Activated CD4-positive, alpha-beta memory T cell treated with anti-CD3 and anti-CD28 coated beads, Interleukin-2, amount 10 ng/mL, durations not matched to agents 7 days and 5 days (primary cell): ENCODE measurements around the gene GHSR. TPM values are rescaled to one million over a fixed set of nuclear protein-coding genes. Genes with fewer than 3 reads are reported as not detected.

Experiments used
- CTCF ChIA-PET: fragments of 350-600 bp; sonication (Branson Sonifier 250); formaldehyde crosslinking; loops from one replicate; lab custom pipeline; 2021; ENCODE audit warnings: antibody characterized with exemption, inconsistent platforms; lab: Charles Lee
- POLR2A ChIA-PET: fragments of 350-600 bp; sonication (Branson Sonifier 250); formaldehyde crosslinking; loops from one replicate; lab custom pipeline; 2021; ENCODE audit warnings: antibody characterized with exemption; lab: Charles Lee
- DNase-seq: peaks from one replicate; pipeline ENCODE4 v3.0.0-alpha.2; 2020
- H3K27ac Mint-ChIP-seq: one replicate; pipeline ENCODE4 v1.8.0; 2021; ENCODE audit warnings: mild to moderate bottlenecking, mixed read lengths
- H3K27me3 Mint-ChIP-seq: one replicate; pipeline ENCODE4 v1.8.0; 2021; ENCODE audit warnings: mixed read lengths
- H3K36me3 Mint-ChIP-seq: one replicate; pipeline ENCODE4 v1.8.0; 2021; ENCODE audit warnings: low read depth, mixed read lengths
- H3K4me1 Mint-ChIP-seq: one replicate; pipeline ENCODE4 v1.8.0; 2021; ENCODE audit warnings: mixed read lengths
- H3K4me3 Mint-ChIP-seq: one replicate; pipeline ENCODE4 v1.8.0; 2021; ENCODE audit warnings: mild to moderate bottlenecking, mixed read lengths
- H3K9me3 Mint-ChIP-seq: one replicate; pipeline ENCODE4 v1.8.0; 2021; ENCODE audit warnings: mixed read lengths
- total RNA-seq, 2 experiments: library from RNA; stranded (reverse); gene quantifications; one replicate each; pipeline ENCODE4 v1.2.3, GENCODE V29; 2021

GHSR gene
- total RNA-seq, 2 experiments from 2014 or later, result not detected

DNA sequence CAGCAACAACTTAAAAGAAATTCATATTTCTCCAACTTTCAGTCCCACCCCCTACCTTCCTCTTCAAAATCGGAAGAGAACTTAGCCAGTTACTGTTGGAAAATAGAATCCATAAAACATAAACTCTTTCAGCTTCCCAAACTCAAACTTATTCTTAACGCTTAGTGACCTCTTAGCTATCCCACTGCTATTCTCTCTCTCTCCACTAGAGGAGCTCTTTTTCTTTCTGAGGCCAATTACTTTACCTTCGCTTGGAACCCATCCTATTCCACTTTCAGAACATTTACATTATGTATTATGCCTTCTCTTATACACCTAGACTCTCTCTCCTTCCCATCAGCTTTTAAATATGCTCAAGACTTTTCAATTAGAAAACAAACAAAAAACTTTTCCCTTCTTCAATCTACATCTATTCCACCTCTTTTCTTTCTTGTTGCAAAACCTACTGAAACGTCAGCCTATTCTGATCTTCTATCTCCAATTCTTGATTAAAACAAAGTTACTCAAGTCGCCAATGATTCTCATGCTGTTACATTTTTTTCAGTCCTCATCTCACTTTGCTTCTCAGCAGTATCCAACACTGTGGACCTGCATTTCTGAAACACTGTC lies 13.4 kb upstream of the GHSR start:
- CTCF ChIA-PET, result interaction anchor here (0.6 to 3.2 kb wide), 44 partner anchors 9 to 631 kb away, joined by 3 to 33 read pairs (median 4); partner anchors contain the start of genes GHSR and TNFSF10
- no peak overlapping the region for H3K27ac Mint-ChIP-seq
- no peak for DNase-seq
- POLR2A ChIA-PET, result interaction anchor here (0.9 to 1.0 kb wide), 2 partner anchors 12 to 134 kb away, joined by 3 read pairs; no protein-coding TSS in a partner anchor
- peaks cover 4% of the 10 kb centered on the region for H3K4me1 Mint-ChIP-seq
- no peaks in the 10 kb centered on the region for H3K36me3 Mint-ChIP-seq
- peaks cover 4% of the 10 kb centered on the region for H3K27me3 Mint-ChIP-seq
- H3K4me3 Mint-ChIP-seq, result no peak overlapping the region
- H3K9me3 Mint-ChIP-seq, result no peaks in the 10 kb centered on the region

DNA sequence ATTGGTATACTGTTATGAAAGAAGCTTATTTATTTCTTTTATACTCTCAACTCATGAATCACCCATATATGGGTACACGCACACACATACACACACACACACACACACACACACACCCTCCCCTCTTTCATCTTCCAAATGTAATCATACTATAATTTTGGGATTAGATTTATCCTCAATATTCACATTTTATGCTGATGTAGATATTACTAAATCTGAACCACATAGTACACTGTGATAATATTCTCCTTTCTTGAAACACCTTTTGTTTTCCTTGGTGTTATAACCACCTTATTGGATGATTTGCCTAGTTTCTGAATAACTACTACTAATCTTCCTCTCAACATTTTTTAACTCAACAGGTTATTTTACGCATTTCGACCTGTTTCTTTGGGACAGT lies 8.1 kb upstream of the GHSR start:
- Mint-ChIP-seq H3K4me3 (no peak overlapping the region), H3K27ac (no peak overlapping the region), H3K36me3 (no peaks in the 10 kb centered on the region), H3K9me3 (no peaks in the 10 kb centered on the region), H3K27me3 (peaks cover 29% of the 10 kb centered on the region), H3K4me1 (no peaks in the 10 kb centered on the region)
- ChIA-PET CTCF (no interaction called here), POLR2A (no interaction called here)
- DNase-seq, result no peak

DNA sequence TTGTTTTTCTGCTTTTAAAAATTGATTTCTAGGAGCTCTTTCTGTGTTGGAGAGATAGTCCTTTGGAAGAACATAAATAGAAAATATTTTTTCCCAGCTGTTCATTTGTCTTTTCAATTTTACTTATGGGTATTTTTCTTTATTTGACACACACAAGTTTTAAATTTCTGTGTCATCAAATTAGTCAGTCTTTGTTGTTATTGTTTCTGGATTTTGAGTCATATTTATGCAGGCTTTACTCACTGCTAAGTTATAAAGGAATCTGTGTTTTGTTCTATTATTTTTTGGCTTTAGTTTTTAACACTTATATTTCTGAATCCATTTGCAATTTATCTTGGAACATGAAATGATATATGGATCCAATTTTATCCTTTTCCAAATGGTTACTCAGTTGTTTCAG lies 5.9 kb upstream of the GHSR start:
- ChIA-PET POLR2A (no interaction called here), CTCF (interaction anchor here (1.2 kb wide), 1 partner anchor 14 kb away, joined by 3 read pairs; no protein-coding TSS in a partner anchor)
- H3K27ac Mint-ChIP-seq, result no peak overlapping the region
- no peak overlapping the region for H3K4me3 Mint-ChIP-seq
- peaks cover 6% of the 10 kb centered on the region for H3K4me1 Mint-ChIP-seq
- DNase-seq, result no peak
- peaks cover 48% of the 10 kb centered on the region for H3K27me3 Mint-ChIP-seq
- peaks cover 2% of the 10 kb centered on the region for H3K36me3 Mint-ChIP-seq
- H3K9me3 Mint-ChIP-seq, result no peaks in the 10 kb centered on the region

DNA sequence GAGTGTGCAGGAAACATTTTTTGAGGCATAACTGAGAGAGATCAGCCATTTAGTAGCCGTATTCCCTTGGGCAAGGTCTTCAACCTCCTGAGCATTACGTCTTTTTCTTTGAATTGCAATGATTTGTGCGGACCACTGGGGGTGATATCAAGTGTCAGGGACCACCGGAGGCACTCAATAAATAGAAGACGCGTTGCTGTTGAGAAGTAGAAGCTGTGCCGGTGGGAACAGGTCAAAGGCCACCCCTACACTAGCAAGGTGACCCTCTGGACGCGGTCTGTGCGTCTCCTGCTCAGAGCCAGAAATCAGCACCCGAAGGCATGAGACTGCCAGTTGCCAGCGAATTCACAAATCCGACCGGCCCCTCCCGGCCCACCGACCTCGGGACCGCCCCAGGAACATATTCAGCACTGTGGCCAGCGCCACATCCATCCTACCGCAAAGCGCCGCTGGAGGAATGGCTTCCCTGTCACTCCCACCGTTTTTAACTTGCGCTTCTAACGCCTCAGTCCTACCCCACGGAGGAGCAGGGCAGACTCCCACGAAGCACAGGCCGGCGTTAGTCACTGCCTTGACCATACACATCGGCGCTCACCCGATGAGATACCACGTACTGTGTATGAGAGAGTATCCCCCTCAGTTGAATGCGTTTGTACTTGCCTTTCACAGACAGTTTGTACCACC lies 1.4 kb upstream of the GHSR start:
- H3K27me3 Mint-ChIP-seq, result peaks cover 80% of the 10 kb centered on the region
- H3K4me1 Mint-ChIP-seq, result peaks cover 31% of the 10 kb centered on the region
- H3K9me3 Mint-ChIP-seq, result no peaks in the 10 kb centered on the region
- peak; percentile 34 for DNase-seq
- peaks cover 16% of the 10 kb centered on the region for H3K36me3 Mint-ChIP-seq
- H3K27ac Mint-ChIP-seq, result no peak overlapping the region
- no peak overlapping the region for H3K4me3 Mint-ChIP-seq
- CTCF ChIA-PET, result interaction anchor here (0.8 kb wide), 1 partner anchor 12 kb away, joined by 3 read pairs; no protein-coding TSS in a partner anchor
- POLR2A ChIA-PET, result no interaction called here

DNA sequence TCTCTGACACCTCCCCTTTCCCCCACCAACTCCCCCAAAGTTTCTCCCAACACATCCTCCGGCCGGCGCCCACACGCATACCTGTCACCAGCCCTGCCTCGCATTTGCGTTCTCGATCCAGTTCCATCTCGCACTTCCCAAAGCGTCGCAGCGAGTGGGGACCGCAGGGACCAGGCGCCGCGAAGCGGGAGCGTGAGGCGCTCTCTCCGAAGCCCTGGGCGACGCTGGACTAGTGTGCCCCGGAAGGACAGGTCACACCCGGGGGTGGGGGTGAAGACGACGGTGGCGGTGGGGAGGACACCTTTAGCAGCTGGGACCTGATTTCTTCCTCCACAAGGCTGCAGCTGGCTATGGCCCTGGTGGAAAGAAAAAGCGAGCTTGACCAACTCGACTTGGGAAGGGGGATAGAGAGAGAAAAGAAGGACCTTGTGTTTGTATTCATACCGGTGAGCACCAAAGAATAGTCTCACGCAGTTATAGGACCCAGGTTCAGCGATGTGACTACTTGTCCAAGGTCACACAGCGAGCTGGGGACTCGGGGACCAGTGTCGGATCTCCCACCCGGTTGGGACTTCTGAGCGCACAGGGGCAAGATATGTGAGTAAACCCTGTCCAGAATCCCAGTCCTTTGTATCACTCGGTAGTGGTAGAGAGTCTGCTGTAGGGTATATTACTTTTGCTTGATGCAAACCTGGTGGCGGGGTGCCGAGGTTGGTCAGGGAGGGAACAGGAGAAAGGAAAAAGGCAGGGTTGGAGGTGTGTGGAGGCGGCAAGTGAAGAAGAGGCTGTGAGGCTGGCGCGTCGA lies 607 bp upstream of the GHSR start:
- POLR2A ChIA-PET, result no interaction called here
- peaks cover 16% of the 10 kb centered on the region for H3K36me3 Mint-ChIP-seq
- H3K27me3 Mint-ChIP-seq, result peaks cover 74% of the 10 kb centered on the region
- H3K4me1 Mint-ChIP-seq, result peaks cover 31% of the 10 kb centered on the region
- CTCF ChIA-PET, result interaction anchor here (0.8 kb wide), 1 partner anchor 12 kb away, joined by 3 read pairs; no protein-coding TSS in a partner anchor
- H3K4me3 Mint-ChIP-seq, result no peak overlapping the region
- no peaks in the 10 kb centered on the region for H3K9me3 Mint-ChIP-seq
- no peak overlapping the region for H3K27ac Mint-ChIP-seq
- no peak for DNase-seq

DNA sequence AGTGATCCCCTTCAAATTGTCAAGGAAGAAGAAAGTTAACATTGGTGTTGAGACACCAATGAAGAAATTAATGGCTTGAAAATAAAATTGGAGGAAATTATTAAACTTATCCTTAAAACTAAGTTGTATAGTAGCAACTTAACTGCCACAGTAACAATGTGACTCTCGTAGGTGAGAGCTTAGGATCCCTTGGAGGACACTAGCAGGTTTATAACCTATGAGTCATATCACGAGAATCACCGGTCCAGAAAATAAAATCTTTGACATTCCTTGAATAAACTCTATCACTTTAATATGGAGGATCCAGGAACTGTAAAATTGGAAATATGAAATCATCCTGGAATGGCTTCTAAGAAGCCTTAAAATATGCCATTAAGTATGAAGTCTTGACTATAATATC lies 2.1 kb downstream of the GHSR start:
- no peak for DNase-seq
- H3K36me3 Mint-ChIP-seq, result peaks cover 16% of the 10 kb centered on the region
- no peak overlapping the region for H3K27ac Mint-ChIP-seq
- H3K9me3 Mint-ChIP-seq, result no peaks in the 10 kb centered on the region
- H3K4me3 Mint-ChIP-seq, result no peak overlapping the region
- ChIA-PET CTCF (interaction anchor here (2.2 kb wide), 1 partner anchor 15 kb away, joined by 8 read pairs; no protein-coding TSS in a partner anchor), POLR2A (no interaction called here)
- peaks cover 77% of the 10 kb centered on the region for H3K27me3 Mint-ChIP-seq
- peaks cover 31% of the 10 kb centered on the region for H3K4me1 Mint-ChIP-seq

DNA sequence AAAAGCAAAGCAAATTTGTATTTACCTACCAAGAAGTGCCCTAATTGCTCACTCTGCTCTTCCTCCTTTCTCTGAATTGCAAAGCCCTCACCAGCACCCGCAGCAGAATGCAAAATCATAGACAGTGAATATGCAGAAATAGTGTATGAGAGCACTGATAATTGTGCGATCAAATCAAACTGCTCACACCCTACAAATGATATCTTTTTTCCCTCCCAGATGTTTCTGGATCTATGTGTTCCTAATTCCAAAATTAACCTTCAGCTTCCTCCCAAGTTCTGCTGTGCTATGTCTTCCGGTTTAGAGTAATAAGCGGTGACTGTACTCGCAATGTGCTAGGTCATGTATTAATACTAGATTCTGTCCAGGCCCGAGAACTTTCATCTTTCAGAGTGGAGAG lies 3.4 kb downstream of the GHSR start:
- Mint-ChIP-seq H3K36me3 (peaks cover 16% of the 10 kb centered on the region), H3K4me3 (no peak overlapping the region), H3K27ac (no peak overlapping the region), H3K4me1 (peaks cover 29% of the 10 kb centered on the region), H3K27me3 (peaks cover 75% of the 10 kb centered on the region), H3K9me3 (no peaks in the 10 kb centered on the region)
- DNase-seq, result no peak
- CTCF ChIA-PET, result interaction anchor here (1.0 to 1.9 kb wide), 3 partner anchors 16 to 151 kb away, joined by 3 to 9 read pairs (median 4); no protein-coding TSS in a partner anchor
- POLR2A ChIA-PET, result no interaction called here

DNA sequence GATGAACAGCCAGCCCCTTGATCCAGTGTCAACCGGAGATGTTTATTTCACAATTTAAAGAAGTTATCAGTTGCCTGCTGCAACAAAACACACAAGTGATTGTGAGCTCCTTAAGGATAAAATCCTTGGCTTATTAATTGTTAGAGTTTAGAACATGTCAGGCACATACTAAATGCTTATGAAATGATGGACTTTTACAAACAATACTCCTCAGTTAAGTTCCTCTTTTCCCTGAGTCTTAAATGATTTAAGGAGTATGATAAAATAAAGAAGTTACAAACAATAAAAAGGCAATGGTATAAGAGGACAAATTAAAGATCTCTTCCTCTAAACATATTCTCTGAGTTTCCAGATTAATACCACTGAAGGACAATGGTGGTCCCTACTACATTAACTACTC lies 5.7 kb downstream of the GHSR start:
- no peak for DNase-seq
- Mint-ChIP-seq H3K4me3 (no peak overlapping the region), H3K36me3 (peaks cover 5% of the 10 kb centered on the region), H3K9me3 (no peaks in the 10 kb centered on the region), H3K27ac (no peak overlapping the region), H3K4me1 (peaks cover 9% of the 10 kb centered on the region), H3K27me3 (peaks cover 70% of the 10 kb centered on the region)
- POLR2A ChIA-PET, result no interaction called here
- CTCF ChIA-PET, result no interaction called here

DNA sequence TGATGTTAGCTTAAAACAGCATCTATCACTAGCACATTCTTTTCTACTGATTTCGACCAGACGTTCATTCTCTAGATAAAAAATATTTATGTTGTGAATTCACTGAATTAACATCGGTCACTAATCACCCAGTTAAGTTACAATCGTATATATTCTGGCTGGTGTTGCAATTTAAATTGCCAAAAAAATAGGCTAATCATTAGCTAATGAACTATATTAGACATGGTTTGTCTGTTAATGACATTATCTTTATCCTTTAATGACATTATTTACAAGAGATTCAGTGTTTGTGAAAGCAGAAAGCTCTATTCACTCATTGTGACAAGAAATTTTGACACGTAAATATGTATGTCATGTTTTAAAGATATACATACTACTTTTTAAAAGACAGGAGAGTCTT lies 6.7 kb downstream of the GHSR start:
- no peaks in the 10 kb centered on the region for H3K36me3 Mint-ChIP-seq
- H3K27ac Mint-ChIP-seq, result no peak overlapping the region
- ChIA-PET CTCF (no interaction called here), POLR2A (no interaction called here)
- DNase-seq, result no peak
- no peaks in the 10 kb centered on the region for H3K9me3 Mint-ChIP-seq
- no peaks in the 10 kb centered on the region for H3K4me1 Mint-ChIP-seq
- H3K27me3 Mint-ChIP-seq, result peaks cover 60% of the 10 kb centered on the region
- no peak overlapping the region for H3K4me3 Mint-ChIP-seq

DNA sequence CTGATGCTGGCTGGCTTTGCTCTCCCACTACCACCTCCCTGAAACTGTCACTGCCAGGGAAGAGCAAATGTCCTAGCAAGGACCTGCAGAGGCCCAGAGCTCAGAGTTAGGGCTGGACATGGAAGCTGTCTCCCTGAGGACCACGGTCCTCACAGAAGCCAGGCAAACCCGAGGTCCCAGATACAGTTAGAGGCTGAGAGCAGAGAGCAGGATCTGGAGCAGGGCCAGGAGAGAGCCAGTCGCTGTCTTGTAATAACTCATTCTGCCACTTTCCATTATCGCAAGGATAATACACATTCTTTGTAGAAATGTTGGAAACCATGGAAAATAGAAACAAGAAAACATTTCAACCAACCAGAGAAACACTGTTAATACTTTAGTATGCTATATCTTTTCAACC lies 10.1 kb downstream of the GHSR start:
- no peak for DNase-seq
- ChIA-PET POLR2A (no interaction called here), CTCF (no interaction called here)
- H3K4me3 Mint-ChIP-seq, result no peak overlapping the region
- H3K36me3 Mint-ChIP-seq, result peaks cover 6% of the 10 kb centered on the region
- H3K4me1 Mint-ChIP-seq, result no peaks in the 10 kb centered on the region
- peaks cover 7% of the 10 kb centered on the region for H3K9me3 Mint-ChIP-seq
- no peak overlapping the region for H3K27ac Mint-ChIP-seq
- H3K27me3 Mint-ChIP-seq, result peaks cover 39% of the 10 kb centered on the region

DNA sequence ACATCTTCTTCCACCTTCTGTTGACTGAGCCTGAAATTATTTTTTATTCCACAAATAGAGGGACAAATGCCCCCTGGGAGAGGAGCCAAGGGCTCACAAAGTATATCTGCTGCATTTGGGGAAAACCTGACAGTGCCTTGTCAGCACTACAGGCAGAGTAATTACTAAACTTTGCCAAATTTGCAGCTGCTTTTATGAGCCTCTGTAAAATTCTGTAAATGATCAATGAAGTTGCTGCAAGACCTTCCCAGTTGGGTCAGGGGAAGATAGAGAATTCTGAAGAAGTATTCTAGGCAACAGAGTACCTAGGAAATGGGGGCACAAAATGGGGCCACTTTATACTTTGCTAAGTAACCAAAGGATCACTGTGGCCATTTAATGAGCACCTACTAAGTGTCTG lies 10.5 kb downstream of the GHSR start:
- DNase-seq, result no peak
- no peak overlapping the region for H3K4me3 Mint-ChIP-seq
- peaks cover 37% of the 10 kb centered on the region for H3K27me3 Mint-ChIP-seq
- peaks cover 6% of the 10 kb centered on the region for H3K36me3 Mint-ChIP-seq
- POLR2A ChIA-PET, result no interaction called here
- H3K9me3 Mint-ChIP-seq, result peaks cover 10% of the 10 kb centered on the region
- CTCF ChIA-PET, result no interaction called here
- H3K27ac Mint-ChIP-seq, result no peak overlapping the region
- no peaks in the 10 kb centered on the region for H3K4me1 Mint-ChIP-seq

DNA sequence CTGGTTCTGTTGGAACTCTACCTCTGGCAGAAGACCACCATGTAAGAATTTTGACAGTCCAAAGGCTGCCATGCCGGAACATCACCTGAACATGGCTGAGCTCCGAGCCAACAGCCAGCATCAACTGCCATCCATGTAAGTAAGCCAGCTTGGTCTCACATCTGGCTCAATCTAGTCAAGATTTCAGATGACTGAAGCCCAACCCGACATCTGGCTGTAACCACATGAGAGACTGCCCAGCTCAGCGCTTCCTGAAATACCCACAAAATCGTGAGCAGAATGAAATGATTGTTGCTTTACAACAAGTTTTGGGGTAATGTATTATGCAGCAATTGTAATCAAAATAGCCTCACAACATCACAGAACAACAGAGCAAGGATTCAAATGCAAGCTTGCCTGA lies 32.9 kb downstream of the GHSR start:
- CTCF ChIA-PET, result interaction anchor here (1.5 kb wide), 1 partner anchor 46 kb away, joined by 6 read pairs; no protein-coding TSS in a partner anchor
- Mint-ChIP-seq H3K27me3 (peaks cover 45% of the 10 kb centered on the region), H3K27ac (no peak overlapping the region), H3K4me1 (no peaks in the 10 kb centered on the region), H3K9me3 (no peaks in the 10 kb centered on the region), H3K36me3 (no peaks in the 10 kb centered on the region), H3K4me3 (no peak overlapping the region)
- DNase-seq, result no peak
- POLR2A ChIA-PET, result no interaction called here

DNA sequence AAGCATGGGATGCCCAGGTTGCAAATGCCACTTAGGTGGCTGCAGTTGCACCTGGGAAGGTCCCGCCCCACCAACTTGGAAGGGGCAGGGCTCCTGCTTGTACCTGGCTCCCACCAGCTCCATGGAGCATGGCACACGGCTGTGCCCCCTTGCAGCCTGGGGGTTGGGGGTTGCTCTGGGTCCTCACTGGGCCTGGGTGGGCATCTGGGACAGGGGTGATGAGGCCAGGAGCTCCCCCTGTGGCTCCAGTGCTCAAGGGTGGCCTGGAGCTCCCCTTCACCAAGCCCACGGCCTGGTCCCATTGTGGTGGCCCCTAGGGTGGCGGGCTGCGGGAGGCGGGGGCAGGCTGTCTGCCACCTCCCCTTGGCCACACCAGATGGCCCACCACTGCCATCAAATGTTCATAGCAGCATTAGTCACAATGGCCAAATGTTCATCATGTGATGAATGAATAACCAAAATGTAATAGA lies 36.7 kb downstream of the GHSR start:
- Mint-ChIP-seq H3K9me3 (no peaks in the 10 kb centered on the region), H3K36me3 (no peaks in the 10 kb centered on the region), H3K4me1 (no peaks in the 10 kb centered on the region), H3K4me3 (no peak overlapping the region), H3K27ac (no peak overlapping the region), H3K27me3 (peaks cover 24% of the 10 kb centered on the region)
- ChIA-PET CTCF (no interaction called here), POLR2A (no interaction called here)
- DNase-seq, result no peak
